Common myeloid progenitor, CD34-positive (primary cell): ENCODE results near the gene CYP2D6.

Source experiments
- CTCF ChIA-PET: fragments of 350-600 bp; sonication (Branson Sonifier 250); formaldehyde crosslinking; loops from one replicate; lab custom pipeline; 2021; ENCODE audit warnings: antibody characterized with exemption; lab: Charles Lee
- POLR2A ChIA-PET: fragments of 350-600 bp; sonication (Branson Sonifier 250); formaldehyde crosslinking; loops from one replicate; lab custom pipeline; 2021; ENCODE audit warnings: antibody characterized with exemption; lab: Charles Lee
- DNase-seq, 3 donors: peaks; one replicate each; pipeline versions ENCODE4 v3.0.0 to v3.0.0-alpha.2; 2013
- H3K27ac ChIP-seq, 2 experiments: 1 replicate in 1 of 2; 2 replicates in 1 of 2; pipeline ENCODE4 v1.7.0; 2013; ENCODE audit warnings: inconsistent platforms in 2 of 2, low read length in 2 of 2, mild to moderate bottlenecking in 2 of 2, low read depth in 1 of 2, moderate library complexity in 1 of 2; ENCODE audit not compliant: severe bottlenecking in 2 of 2, insufficient read depth in 1 of 2, poor library complexity in 1 of 2
- H3K27me3 ChIP-seq, 5 experiments: replicated peaks in 2 of 5; 1 replicate in 3 of 5; 2 replicates in 2 of 5; pipeline versions ENCODE4 v1.6.1 to v1.7.0; 2013; ENCODE audit warnings: low read length in 4 of 5, mild to moderate bottlenecking in 2 of 5, moderate library complexity in 2 of 5, inconsistent platforms in 1 of 5; ENCODE audit not compliant: insufficient read depth in 5 of 5, control insufficient read depth in 4 of 5
- H3K36me3 ChIP-seq, 4 experiments: 1 replicate in 2 of 4; 2 replicates in 2 of 4; pipeline versions ENCODE4 v1.6.1 to v1.7.0; 2013; ENCODE audit warnings: low read length in 3 of 4, control low read depth in 1 of 4, mild to moderate bottlenecking in 1 of 4; ENCODE audit not compliant: control insufficient read depth in 4 of 4, insufficient read depth in 4 of 4
- H3K4me1 ChIP-seq, 4 experiments: 1 replicate in 3 of 4; 2 replicates in 1 of 4; pipeline versions ENCODE4 v1.6.1 to v1.7.1; 2013; ENCODE audit warnings: low read length in 3 of 4, mild to moderate bottlenecking in 3 of 4, control low read depth in 1 of 4, inconsistent platforms in 1 of 4, moderate library complexity in 1 of 4; ENCODE audit not compliant: control insufficient read depth in 4 of 4, insufficient read depth in 4 of 4; ENCODE audit errors: control extremely low read depth in 1 of 4
- H3K4me3 ChIP-seq, 7 experiments: 1 replicate in 4 of 7; 2 replicates in 3 of 7; pipeline versions ENCODE4 v1.5.1 to v1.7.0; 2013; ENCODE audit warnings: mild to moderate bottlenecking in 7 of 7, low read length in 6 of 7, moderate library complexity in 6 of 7, inconsistent platforms in 2 of 7, low read depth in 2 of 7, control low read depth in 1 of 7; ENCODE audit not compliant: insufficient read depth in 4 of 7, control insufficient read depth in 1 of 7; ENCODE audit errors: extremely low read depth in 1 of 7
- H3K9me3 ChIP-seq, 5 experiments: 1 replicate in 4 of 5; 2 replicates in 1 of 5; pipeline versions ENCODE4 v1.6.1 to v1.7.1; 2013; ENCODE audit warnings: low read length in 4 of 5, mild to moderate bottlenecking in 2 of 5, inconsistent platforms in 1 of 5, low read depth in 1 of 5, moderate library complexity in 1 of 5; ENCODE audit not compliant: control insufficient read depth in 4 of 5, insufficient read depth in 2 of 5; ENCODE audit errors: control extremely low read depth in 1 of 5
- WGBS: methylation state at CpG from one replicate; pipeline ENCODE4 v1.1.5; 2013; ENCODE audit not compliant: insufficient coverage; 5-methylcytosine and 5-hydroxymethylcytosine counted together

CYP2D6 gene

DNA sequence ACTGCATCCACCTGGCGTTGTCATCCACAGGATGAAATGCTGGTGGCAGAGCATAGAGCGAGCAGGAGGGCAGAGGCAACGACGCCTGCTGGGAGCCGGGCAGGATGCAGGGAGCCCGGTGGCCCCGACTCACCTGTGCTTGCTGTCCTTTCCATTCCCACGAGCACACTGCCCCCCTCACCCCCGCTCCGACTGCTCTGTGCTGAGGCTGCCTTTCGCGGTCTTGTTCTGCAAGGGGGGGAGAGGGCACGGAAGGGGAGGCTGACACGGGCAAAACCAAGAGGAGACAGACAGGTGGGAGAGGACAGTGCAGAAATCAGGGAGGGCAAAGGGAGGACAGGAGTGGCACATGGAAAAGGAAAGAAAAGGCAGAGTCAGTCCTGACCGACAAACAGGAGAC, 37.9 kb upstream of the CYP2D6 start:
- Histone ChIP-seq H3K36me3 (peaks cover 2 to 67% (median 27%) of the 10 kb centered on the region in 4 experiments), H3K4me1 (no peaks in the 10 kb centered on the region), H3K27ac (no peak overlapping the region), H3K4me3 (no peak overlapping the region), H3K9me3 (no peaks in the 10 kb centered on the region), H3K27me3 (no peaks in the 10 kb centered on the region)
- POLR2A ChIA-PET: interaction anchor here (1.3 kb wide), 1 partner anchor 276 kb away, joined by 3 read pairs; no protein-coding TSS in a partner anchor
- 97% methylated on average over 11 of the region's 15 CpGs for WGBS
- CTCF ChIA-PET: interaction anchor here (1.3 to 5.2 kb wide), 4 partner anchors 13 to 269 kb away, joined by 4 to 37 read pairs (median 15); no protein-coding TSS in a partner anchor
- no peak for DNase-seq

DNA sequence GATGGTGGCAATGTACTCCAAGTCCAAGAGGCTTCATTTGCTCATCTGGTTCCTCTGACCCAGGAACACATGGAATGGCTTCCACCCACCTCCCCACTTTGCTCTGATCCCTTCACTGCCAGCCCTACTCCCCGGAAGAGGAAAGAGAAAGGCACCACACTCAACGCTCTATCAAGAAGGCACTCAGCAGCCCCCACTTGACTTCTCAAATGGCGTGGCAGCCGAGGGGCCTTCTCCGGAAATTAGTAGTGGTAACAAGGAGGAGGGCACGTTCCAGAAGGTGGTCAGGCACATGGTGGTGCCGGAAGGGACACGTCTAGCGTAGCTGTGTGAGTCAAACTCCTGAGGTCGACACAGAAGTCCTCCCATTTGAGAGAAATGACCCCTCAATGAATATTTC, 36.5 kb upstream of the CYP2D6 start:
- no peaks in the 10 kb centered on the region for H3K4me1 ChIP-seq
- H3K9me3 ChIP-seq: no peaks in the 10 kb centered on the region
- CTCF ChIA-PET: interaction anchor here (1.2 to 5.2 kb wide), 7 partner anchors 11 to 307 kb away, joined by 3 to 37 read pairs (median 10); no protein-coding TSS in a partner anchor
- no peaks in the 10 kb centered on the region for H3K27me3 ChIP-seq
- DNase-seq: no peak
- H3K36me3 ChIP-seq: peaks cover 2 to 70% (median 26%) of the 10 kb centered on the region in 4 experiments
- WGBS: 93% methylated on average over 9 of the region's 10 CpGs
- H3K27ac ChIP-seq: no peak overlapping the region
- H3K4me3 ChIP-seq: no peak overlapping the region
- POLR2A ChIA-PET: no interaction called here

GRCh38 chr22:42164901-42165300, 34.3 kb upstream of the CYP2D6 start:
- Histone ChIP-seq H3K27ac (no peak overlapping the region), H3K4me1 (no peaks in the 10 kb centered on the region), H3K36me3 (peaks cover 4 to 68% (median 29%) of the 10 kb centered on the region in 4 experiments), H3K4me3 (no peak overlapping the region), H3K27me3 (no peaks in the 10 kb centered on the region), H3K9me3 (no peaks in the 10 kb centered on the region)
- ChIA-PET CTCF (no interaction called here), POLR2A (no interaction called here)
- no peak for DNase-seq
- 98% methylated on average over 5 of the region's 5 CpGs for WGBS

- Histone ChIP-seq H3K36me3 (peaks cover 4 to 55% (median 27%) of the 10 kb centered on the region in 4 experiments), H3K4me1 (no peaks in the 10 kb centered on the region), H3K4me3 (no peak overlapping the region), H3K27ac (no peak overlapping the region), H3K27me3 (no peaks in the 10 kb centered on the region), H3K9me3 (no peaks in the 10 kb centered on the region)
- 97% methylated on average over 8 of the region's 11 CpGs for WGBS
- ChIA-PET CTCF (interaction anchor here (1.5 kb wide), 1 partner anchor 8 kb away, joined by 3 read pairs; no protein-coding TSS in a partner anchor), POLR2A (no interaction called here)
- no peak for DNase-seq
Measured at GRCh38 chr22:42163515-42163914, 32.9 kb upstream of the CYP2D6 start.

GRCh38 chr22:42162728-42163489, 32.3 kb upstream of the CYP2D6 start:
- no peak overlapping the region for H3K27ac ChIP-seq
- H3K4me1 ChIP-seq: no peaks in the 10 kb centered on the region
- 95% methylated on average over 10 of the region's 12 CpGs for WGBS
- H3K27me3 ChIP-seq: no peaks in the 10 kb centered on the region
- no peaks in the 10 kb centered on the region for H3K9me3 ChIP-seq
- ChIA-PET POLR2A (no interaction called here), CTCF (interaction anchor here (0.7 to 1.5 kb wide), 2 partner anchors 8 to 11 kb away, joined by 3 to 4 read pairs; no protein-coding TSS in a partner anchor)
- DNase-seq: no peak
- no peak overlapping the region for H3K4me3 ChIP-seq
- peaks cover 4 to 50% (median 25%) of the 10 kb centered on the region in 4 experiments for H3K36me3 ChIP-seq

DNA sequence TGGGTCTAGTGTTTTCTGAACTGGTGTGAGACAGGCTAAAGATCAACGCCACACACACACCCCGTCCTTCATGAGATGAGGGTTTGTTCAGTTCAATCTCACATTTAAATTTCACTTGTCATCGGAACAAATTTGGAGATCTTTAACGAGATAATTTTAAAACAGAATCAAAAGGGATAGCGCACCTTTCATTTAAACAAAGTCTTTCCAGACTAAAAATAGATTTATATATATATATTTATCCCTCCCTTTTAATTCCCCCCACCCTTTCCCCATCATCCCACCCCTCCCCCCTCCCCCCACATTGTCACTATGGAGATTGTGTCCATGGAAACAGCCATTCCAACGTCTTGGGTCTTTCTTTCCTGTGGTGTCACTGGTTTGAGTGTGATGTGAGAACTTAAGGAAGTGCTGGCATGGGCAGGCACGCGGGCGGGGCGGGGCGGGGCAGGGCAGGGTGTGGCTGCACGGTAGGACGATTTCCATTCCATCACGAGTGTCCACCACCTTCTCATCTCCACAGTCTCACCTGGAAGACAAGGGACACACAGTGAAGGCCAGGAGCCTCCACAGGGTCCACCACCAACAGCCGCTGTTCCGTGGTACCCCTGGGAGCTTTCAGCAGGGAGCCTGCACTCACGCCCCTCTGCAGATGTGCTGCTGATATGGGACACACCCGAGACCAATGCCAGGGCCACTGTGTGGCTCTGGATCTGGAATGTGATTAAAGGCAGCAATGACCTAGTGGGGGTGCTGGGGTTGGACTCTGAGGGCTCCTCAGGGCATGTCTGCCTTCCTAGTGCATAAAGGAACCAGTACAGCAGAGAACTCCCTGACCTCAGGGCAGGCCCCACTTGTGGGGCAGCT, 30.5 kb upstream of the CYP2D6 start:
- no peaks in the 10 kb centered on the region for H3K4me1 ChIP-seq
- ChIA-PET CTCF (interaction anchor here (1.1 kb wide), 2 partner anchors 9 to 22 kb away, joined by 3 read pairs; no protein-coding TSS in a partner anchor), POLR2A (no interaction called here)
- H3K36me3 ChIP-seq: peaks cover 5 to 43% (median 25%) of the 10 kb centered on the region in 4 experiments
- DNase-seq: no peak
- H3K27me3 ChIP-seq: no peaks in the 10 kb centered on the region
- H3K9me3 ChIP-seq: no peaks in the 10 kb centered on the region
- H3K27ac ChIP-seq: no peak overlapping the region
- 94% methylated on average over 10 of the region's 18 CpGs for WGBS
- no peak overlapping the region for H3K4me3 ChIP-seq
